CD4-positive, CD25-positive, alpha-beta regulatory T cell (primary cell): ENCODE results near the gene SMCO3. TPM values are rescaled to one million over a fixed set of nuclear protein-coding genes. Genes with fewer than 3 reads are reported as not detected.

Experiments
- ATAC-seq, 2 donors: fragments of 150-1000 bp; cut with Tn5 transposase; one replicate each; pipeline ENCODE4 v1.10.0; 2021; ENCODE audit warnings: low read depth in 2 of 2, moderate number of reproducible peaks in 2 of 2, moderate library complexity in 1 of 2
- DNase-seq, 3 donors: peaks; one replicate each; pipeline versions ENCODE4 v3.0.0 to v3.0.0-alpha.2; 2012 to 2022; ENCODE audit warnings: mixed read lengths in 1 of 3
- H3K27ac ChIP-seq: one replicate; pipeline ENCODE4 v1.7.0; 2013; ENCODE audit warnings: mild to moderate bottlenecking, low read length; ENCODE audit not compliant: insufficient read depth, poor library complexity, severe bottlenecking
- H3K27me3 ChIP-seq: one replicate; pipeline ENCODE4 v1.7.0; 2013; ENCODE audit warnings: low read length; ENCODE audit not compliant: control insufficient read depth, insufficient read depth
- H3K36me3 ChIP-seq: one replicate; pipeline ENCODE4 v1.7.0; 2013; ENCODE audit warnings: mild to moderate bottlenecking, low read length, moderate library complexity; ENCODE audit not compliant: control insufficient read depth, insufficient read depth
- H3K4me1 ChIP-seq: 2 replicates; pipeline ENCODE4 v1.7.0; 2013; ENCODE audit warnings: mild to moderate bottlenecking, low read length; ENCODE audit not compliant: insufficient read depth, control insufficient read depth, poor library complexity, severe bottlenecking
- H3K4me3 ChIP-seq: one replicate; pipeline ENCODE4 v1.7.0; 2013; ENCODE audit warnings: low read depth, mild to moderate bottlenecking, low read length, moderate library complexity
- H3K9me3 ChIP-seq, 2 experiments: 1 replicate in 1 of 2; 2 replicates in 1 of 2; pipeline ENCODE4 v1.7.0; 2013; ENCODE audit warnings: low read length in 2 of 2, mild to moderate bottlenecking in 1 of 2, moderate library complexity in 1 of 2; ENCODE audit not compliant: control insufficient read depth in 2 of 2
- H3K27ac Mint-ChIP-seq, 3 donors: one replicate each; pipeline ENCODE4 v1.8.0; 2020 to 2022; ENCODE audit warnings: mild to moderate bottlenecking in 3 of 3, mixed read lengths in 3 of 3, moderate library complexity in 2 of 3
- H3K27me3 Mint-ChIP-seq: one replicate; pipeline ENCODE4 v1.8.0; 2022; ENCODE audit warnings: mild to moderate bottlenecking, mixed read lengths
- H3K36me3 Mint-ChIP-seq: one replicate; pipeline ENCODE4 v1.8.0; 2020; ENCODE audit warnings: mixed read lengths
- H3K4me1 Mint-ChIP-seq, 4 donors: one replicate each; pipeline ENCODE4 v1.8.0; 2020 to 2022; ENCODE audit warnings: mixed read lengths in 4 of 4, mild to moderate bottlenecking in 1 of 4
- H3K4me3 Mint-ChIP-seq, 4 donors: one replicate each; pipeline ENCODE4 v1.8.0; 2020 to 2022; ENCODE audit warnings: mild to moderate bottlenecking in 4 of 4, mixed read lengths in 4 of 4, moderate library complexity in 3 of 4
- H3K9me3 Mint-ChIP-seq, 7 donors: one replicate each; pipeline ENCODE4 v1.8.0; 2020 to 2022; ENCODE audit warnings: mixed read lengths in 7 of 7, mild to moderate bottlenecking in 3 of 7, moderate library complexity in 2 of 7
- polyA plus RNA-seq, 4 donors: library from polyadenylated mRNA; unstranded; fragments of 300-500 nt; fragmentation: Illumina TruSeq; gene quantifications; one replicate each; pipeline ENCODE4 v1.2.3, GENCODE V29; 2021
- total RNA-seq: library from RNA; stranded (reverse); gene quantifications from one replicate; pipeline ENCODE4 v1.2.3, GENCODE V29; 2022

Gene SMCO3
- total and polyA plus RNA-seq, 5 donors from 2014 or later: 0.08 to 0.09 TPM; not detected in 3

- H3K4me3 ChIP-seq: no peak overlapping the region
- no peak overlapping the region for H3K27ac ChIP-seq
- no peaks in the 10 kb centered on the region for H3K27me3 Mint-ChIP-seq
- H3K4me1 Mint-ChIP-seq: peaks cover 20 to 46% (median 32%) of the 10 kb centered on the region in 4 donors
- H3K27me3 ChIP-seq: no peaks in the 10 kb centered on the region
- no peaks in the 10 kb centered on the region for H3K4me1 ChIP-seq
- H3K4me3 Mint-ChIP-seq: no peak overlapping the region
- peaks cover 0 to 16% of the 10 kb centered on the region in 2 experiments for H3K9me3 ChIP-seq
- H3K36me3 ChIP-seq: peaks cover 7% of the 10 kb centered on the region
- no peak overlapping the region for H3K27ac Mint-ChIP-seq
- H3K9me3 Mint-ChIP-seq: peaks cover 0 to 19% (median 4%) of the 10 kb centered on the region in 7 donors
- no peak for DNase-seq
- no peak for ATAC-seq
- peaks cover 33% of the 10 kb centered on the region for H3K36me3 Mint-ChIP-seq
Observed at GRCh38 chr12:14756334-14757143, 57.4 kb downstream of the SMCO3 start.

Other genes starting within 250 kb of the SMCO3 start
- not detected for gene PLBD1, start 246.3 kb downstream of the SMCO3 start, total RNA-seq
- 1 to 10 TPM in 1 of 4 donors, under 1 TPM in 3; 0.15 to 1.2 (median 0.39) TPM for gene PLBD1, start 246.3 kb downstream of the SMCO3 start, polyA plus RNA-seq
- not detected for gene GUCY2C, start 117.6 kb downstream of the SMCO3 start, total RNA-seq
- gene GUCY2C, start 117.6 kb downstream of the SMCO3 start, polyA plus RNA-seq: not detected
- gene WBP11, start 10.7 kb downstream of the SMCO3 start, total RNA-seq: 119 TPM
- gene WBP11, start 10.7 kb downstream of the SMCO3 start, polyA plus RNA-seq: 10 to 100 TPM; 50.7 to 61.0 (median 56.0) TPM
- gene C12orf60, start 10.5 kb downstream of the SMCO3 start, total RNA-seq: 0.54 TPM
- 1 to 10 TPM; 1.4 to 2.8 (median 1.7) TPM for gene C12orf60, start 10.5 kb downstream of the SMCO3 start, polyA plus RNA-seq
- gene ART4, start 29.3 kb upstream of the SMCO3 start, total RNA-seq: not detected
- gene ART4, start 29.3 kb upstream of the SMCO3 start, polyA plus RNA-seq: not detected
- gene MGP, start 71.7 kb upstream of the SMCO3 start, total RNA-seq: 2.6 TPM
- under 1 TPM in 2 of 4 donors, not detected in 2; 0.59 to 0.64 TPM for gene MGP, start 71.7 kb upstream of the SMCO3 start, polyA plus RNA-seq
- gene ERP27, start 124.4 kb upstream of the SMCO3 start, total RNA-seq: 25.4 TPM
- gene ERP27, start 124.4 kb upstream of the SMCO3 start, polyA plus RNA-seq: 1 to 10 TPM; 5.3 to 8.0 (median 6.2) TPM
- gene ARHGDIB, start 147.4 kb upstream of the SMCO3 start, total RNA-seq: 1,263 TPM
- gene ARHGDIB, start 147.4 kb upstream of the SMCO3 start, polyA plus RNA-seq: 1,000 to 10,000 TPM; 3,550 to 4,641 (median 3,982) TPM
- not detected for gene PDE6H, start 158.9 kb upstream of the SMCO3 start, total RNA-seq
- not detected for gene PDE6H, start 158.9 kb upstream of the SMCO3 start, polyA plus RNA-seq